ENCODE measurements around the gene NHSL1.

Gene NHSL1

GRCh38 chr6:138424004-138424904 lies 75.0 kb downstream of the NHSL1 start:
- DNase-seq: no peak

- no peak for DNase-seq
Observed at GRCh38 chr6:138422861-138423260, 76.4 kb downstream of the NHSL1 start.

GRCh38 chr6:138421608-138422007 lies 77.7 kb downstream of the NHSL1 start:
- no peak for DNase-seq

- DNase-seq: no peak
Observed at GRCh38 chr6:138421089-138421488, 78.2 kb downstream of the NHSL1 start.

- DNase-seq: no peak
Observed at GRCh38 chr6:138420356-138420755, 78.9 kb downstream of the NHSL1 start.

GRCh38 chr6:138419766-138420165 lies 79.5 kb downstream of the NHSL1 start:
- DNase-seq: no peak

GRCh38 chr6:138418118-138418742 lies 81.1 kb downstream of the NHSL1 start:
- DNase-seq: no peak

GRCh38 chr6:138417493-138418117 lies 81.7 kb downstream of the NHSL1 start:
- DNase-seq: no peak

- no peak for DNase-seq
Observed at GRCh38 chr6:138416206-138416605, 83.1 kb downstream of the NHSL1 start.

- no peak for DNase-seq
Observed at GRCh38 chr6:138415125-138415524, 84.2 kb downstream of the NHSL1 start.

GRCh38 chr6:138410972-138411880 lies 88.1 kb downstream of the NHSL1 start:
- no peak for DNase-seq

GRCh38 chr6:138410048-138410735 lies 89.1 kb downstream of the NHSL1 start:
- DNase-seq: no peak

- no peak for DNase-seq
Observed at GRCh38 chr6:138406443-138406842, 92.9 kb downstream of the NHSL1 start.

GRCh38 chr6:138405816-138406413 lies 93.4 kb downstream of the NHSL1 start:
- no peak for DNase-seq

GRCh38 chr6:138404666-138405337 lies 94.5 kb downstream of the NHSL1 start:
- DNase-seq: peak; percentile 35

GRCh38 chr6:138403801-138404665 lies 95.3 kb downstream of the NHSL1 start, which contains the start of gene HEBP2:
Gene HEBP2 (plus strand): TSS chr6:138404223. CDS start chr6:138404496, 273 bp downstream.
- DNase-seq: peak; percentile 92

- DNase-seq: peak; percentile 29
Observed at GRCh38 chr6:138403324-138403800, 95.9 kb downstream of the NHSL1 start.

GRCh38 chr6:138402838-138403187 lies 96.5 kb downstream of the NHSL1 start:
- no peak for DNase-seq

- DNase-seq: no peak
Observed at GRCh38 chr6:138401960-138402837, 97.1 kb downstream of the NHSL1 start.
